Ascending aorta (tissue), 2 donors: Measurements from ENCODE around the gene CREBBP. TPM values are rescaled to one million over a fixed set of nuclear protein-coding genes. Genes with fewer than 3 reads are reported as not detected.

ENCODE experiments used
- DNase-seq, 2 donors: peaks; one replicate each; pipeline ENCODE4 v3.0.0-alpha.2; 2019; ENCODE audit warnings: low spot score in 2 of 2
- H3K27ac ChIP-seq, 2 donors: fragments of 200-600 bp; sonication (generic); one replicate each; pipeline ENCODE4 v1.5.1; 2016 to 2017; ENCODE audit warnings: mild to moderate bottlenecking in 1 of 2
- H3K27me3 ChIP-seq: fragments of 200-600 bp; sonication (generic); one replicate; pipeline ENCODE4 v1.5.1; 2017
- H3K36me3 ChIP-seq, 2 donors: fragments of 200-600 bp; sonication (generic); one replicate each; pipeline ENCODE4 v1.5.1; 2016
- H3K4me1 ChIP-seq, 2 donors: fragments of 200-600 bp; sonication (generic); one replicate each; pipeline ENCODE4 v1.5.1; 2016 to 2017; ENCODE audit warnings: mild to moderate bottlenecking in 1 of 2
- H3K4me3 ChIP-seq, 2 donors: fragments of 200-600 bp; sonication (generic); one replicate each; pipeline ENCODE4 v1.5.1; 2016 to 2017; ENCODE audit warnings: mild to moderate bottlenecking in 1 of 2
- H3K9me3 ChIP-seq, 2 donors: fragments of 200-600 bp; sonication (generic); one replicate each; pipeline ENCODE4 v1.5.1; 2016
- intact Hi-C: fragments of 100-400 bp; cut with DNase I; formaldehyde crosslinking; loops from one replicate; pipeline ENCODE4 v1.15.1; 2023
- total RNA-seq: library from RNA; depleted of rRNA; stranded (reverse); fragments of >200 nt; gene quantifications from one replicate; pipeline ENCODE4 v1.1.0, GENCODE V29; 2016
- TF ChIP-seq, protein P1 (sequence below), 3 experiments: fragments of 200-600 bp in 2 of 3; fragments of 450-650 bp in 1 of 3; sonication (generic) in 2 of 3; IDR thresholded peaks; one replicate each; pipeline ENCODE4 v1.5.1; 2016 to 2019; ENCODE audit warnings: antibody characterized with exemption in 3 of 3, mild to moderate bottlenecking in 1 of 3, moderate library complexity in 1 of 3

CREBBP gene
- total RNA-seq, 1 donor from 2014 or later, result 73.7 TPM

DNA sequence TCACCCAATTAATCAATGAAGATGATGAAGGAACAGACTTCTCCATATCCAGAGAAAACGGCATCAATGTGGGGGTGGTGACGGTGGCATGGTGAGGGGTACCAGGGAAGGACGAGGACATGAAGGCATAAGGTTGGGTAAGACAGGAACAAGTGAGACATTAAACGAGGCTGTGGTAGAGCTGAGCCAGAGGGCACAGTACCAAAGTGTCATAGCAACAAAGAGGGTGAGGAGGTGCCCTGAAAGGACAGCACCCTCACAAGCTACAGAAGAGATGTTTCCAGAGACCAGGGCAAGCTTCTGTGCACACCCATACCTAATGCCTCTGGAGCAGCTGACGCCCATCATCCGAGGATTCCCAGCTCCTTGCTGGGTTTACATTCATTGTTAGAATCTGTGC is 105.7 kb downstream of the CREBBP start:
- H3K27ac ChIP-seq, result no peak overlapping the region
- no peak for DNase-seq
- H3K9me3 ChIP-seq, result no peaks in the 10 kb centered on the region
- H3K36me3 ChIP-seq, result peaks cover 64 to 90% of the 10 kb centered on the region in 2 donors
- TF ChIP-seq, protein P1, sequence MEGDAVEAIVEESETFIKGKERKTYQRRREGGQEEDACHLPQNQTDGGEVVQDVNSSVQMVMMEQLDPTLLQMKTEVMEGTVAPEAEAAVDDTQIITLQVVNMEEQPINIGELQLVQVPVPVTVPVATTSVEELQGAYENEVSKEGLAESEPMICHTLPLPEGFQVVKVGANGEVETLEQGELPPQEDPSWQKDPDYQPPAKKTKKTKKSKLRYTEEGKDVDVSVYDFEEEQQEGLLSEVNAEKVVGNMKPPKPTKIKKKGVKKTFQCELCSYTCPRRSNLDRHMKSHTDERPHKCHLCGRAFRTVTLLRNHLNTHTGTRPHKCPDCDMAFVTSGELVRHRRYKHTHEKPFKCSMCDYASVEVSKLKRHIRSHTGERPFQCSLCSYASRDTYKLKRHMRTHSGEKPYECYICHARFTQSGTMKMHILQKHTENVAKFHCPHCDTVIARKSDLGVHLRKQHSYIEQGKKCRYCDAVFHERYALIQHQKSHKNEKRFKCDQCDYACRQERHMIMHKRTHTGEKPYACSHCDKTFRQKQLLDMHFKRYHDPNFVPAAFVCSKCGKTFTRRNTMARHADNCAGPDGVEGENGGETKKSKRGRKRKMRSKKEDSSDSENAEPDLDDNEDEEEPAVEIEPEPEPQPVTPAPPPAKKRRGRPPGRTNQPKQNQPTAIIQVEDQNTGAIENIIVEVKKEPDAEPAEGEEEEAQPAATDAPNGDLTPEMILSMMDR (IDR thresholded peaks at IDR 0.05), result no peak
- H3K4me3 ChIP-seq, result no peak overlapping the region
- H3K4me1 ChIP-seq, result peaks cover 0 to 8% of the 10 kb centered on the region in 2 donors
- H3K27me3 ChIP-seq, result no peaks in the 10 kb centered on the region
- intact Hi-C loops, result no loop called here

DNA sequence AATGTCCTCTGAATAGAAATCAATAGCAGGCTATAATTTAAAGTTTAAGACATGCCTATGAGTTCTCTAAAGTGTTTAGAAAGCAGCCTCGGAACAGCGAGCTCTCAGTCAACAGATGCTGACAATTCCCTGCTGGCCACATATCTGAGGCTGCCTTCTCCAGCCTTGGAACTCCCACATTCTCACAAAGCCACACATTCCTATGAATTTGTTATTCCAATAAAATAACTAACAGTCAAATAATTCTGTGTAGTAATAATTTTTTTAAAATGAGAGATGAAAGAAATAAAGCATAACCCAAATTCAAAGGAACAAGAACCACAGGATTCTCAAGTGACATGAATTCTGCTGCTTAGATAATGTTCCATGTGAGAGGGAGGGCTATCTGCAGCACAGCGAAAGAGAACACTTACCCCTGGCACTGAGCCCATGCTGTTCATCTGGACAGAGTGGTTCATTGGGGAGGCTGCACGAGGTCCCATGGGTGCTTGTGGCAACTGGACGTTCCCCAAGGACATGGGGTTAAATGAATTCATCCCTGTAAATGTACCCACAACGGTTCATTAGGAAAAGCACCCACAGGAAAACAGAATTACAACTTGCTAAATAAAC is 106.3 kb downstream of the CREBBP start:
- no peak for DNase-seq
- intact Hi-C loops, result no loop called here
- TF ChIP-seq, protein P1 (IDR thresholded peaks at IDR 0.05), result no peak
- Histone ChIP-seq H3K36me3 (peaks cover 59 to 90% of the 10 kb centered on the region in 2 donors), H3K27ac (no peak overlapping the region), H3K4me3 (no peak overlapping the region), H3K9me3 (no peaks in the 10 kb centered on the region), H3K27me3 (no peaks in the 10 kb centered on the region), H3K4me1 (peaks cover 0 to 8% of the 10 kb centered on the region in 2 donors)

DNA sequence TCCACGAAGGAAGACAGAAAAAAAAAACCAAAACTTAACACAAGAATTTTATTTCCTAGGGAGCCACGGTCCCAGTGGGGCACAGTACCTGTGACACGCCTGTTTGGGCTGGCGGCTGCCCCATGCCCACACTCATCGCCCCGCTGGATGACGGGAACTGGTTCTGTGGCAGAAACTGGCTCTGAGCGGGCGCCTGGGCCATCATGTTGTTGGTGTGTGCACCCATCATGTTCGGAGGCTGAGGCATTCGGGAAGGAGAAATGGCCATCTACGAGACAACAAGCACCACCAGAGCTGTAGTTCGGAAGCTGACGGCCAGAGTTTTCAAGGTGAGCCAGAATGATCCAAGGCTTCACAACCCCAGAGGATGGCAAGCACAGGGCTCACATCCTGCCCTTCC is 106.8 kb downstream of the CREBBP start:
- Histone ChIP-seq H3K27me3 (no peaks in the 10 kb centered on the region), H3K27ac (no peak overlapping the region), H3K4me3 (no peak overlapping the region), H3K9me3 (no peaks in the 10 kb centered on the region), H3K36me3 (peaks cover 61 to 90% of the 10 kb centered on the region in 2 donors), H3K4me1 (peaks cover 0 to 8% of the 10 kb centered on the region in 2 donors)
- TF ChIP-seq, protein P1 (IDR thresholded peaks at IDR 0.05), result no peak
- intact Hi-C loops, result no loop called here
- DNase-seq, result no peak

DNA sequence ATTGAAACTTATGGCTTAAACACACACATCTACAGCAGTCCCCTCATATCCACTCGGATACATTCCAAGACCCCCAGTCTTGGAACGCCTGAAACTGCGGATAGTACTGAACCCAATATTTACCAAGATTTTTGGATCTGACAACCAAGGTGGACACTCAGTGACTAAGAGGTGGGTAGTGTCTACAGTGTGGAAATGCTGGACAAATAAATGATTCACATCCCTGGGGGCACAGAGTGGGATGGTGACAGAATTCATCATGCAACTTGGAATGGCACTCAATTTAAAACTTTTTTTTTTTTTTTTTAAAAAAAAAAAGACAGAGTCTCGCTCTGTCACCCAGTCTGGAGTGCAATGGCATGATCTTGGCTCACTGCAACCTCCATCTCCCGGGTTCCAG is 109.0 kb downstream of the CREBBP start:
- Histone ChIP-seq H3K4me1 (peaks cover 0 to 8% of the 10 kb centered on the region in 2 donors), H3K9me3 (no peaks in the 10 kb centered on the region), H3K36me3 (peaks cover 64 to 89% of the 10 kb centered on the region in 2 donors), H3K4me3 (no peak overlapping the region), H3K27me3 (no peaks in the 10 kb centered on the region), H3K27ac (peak overlapping the region in 1 of 2 donors; percentile 11)
- no peak for DNase-seq
- TF ChIP-seq, protein P1 (IDR thresholded peaks at IDR 0.05), result no peak
- intact Hi-C loops, result no loop called here

DNA sequence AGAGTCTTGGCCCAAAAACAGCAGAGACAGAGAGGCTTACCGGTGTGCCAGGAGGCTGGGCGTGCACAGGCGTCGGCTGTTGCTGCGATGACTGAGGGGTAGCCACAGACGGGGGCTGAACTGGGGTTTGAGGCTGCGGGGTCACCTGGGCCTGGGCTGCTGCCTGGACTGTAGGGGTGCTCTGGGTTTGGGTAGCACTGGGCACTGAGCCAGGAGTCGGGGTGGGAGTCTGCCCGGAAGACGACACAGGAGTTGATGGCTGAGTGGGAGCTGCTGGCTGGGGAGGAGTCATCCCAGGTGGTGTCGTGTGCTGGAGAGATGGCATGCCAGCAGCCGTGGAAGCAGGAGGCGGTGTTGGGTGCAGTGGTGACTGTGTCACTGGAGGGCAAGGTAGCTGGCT is 110.0 kb downstream of the CREBBP start:
- DNase-seq, result no peak
- peaks cover 71 to 89% of the 10 kb centered on the region in 2 donors for H3K36me3 ChIP-seq
- peaks cover 0 to 8% of the 10 kb centered on the region in 2 donors for H3K4me1 ChIP-seq
- TF ChIP-seq, protein P1 (IDR thresholded peaks at IDR 0.05), result no peak
- H3K9me3 ChIP-seq, result no peaks in the 10 kb centered on the region
- intact Hi-C loops, result no loop called here
- no peaks in the 10 kb centered on the region for H3K27me3 ChIP-seq
- H3K4me3 ChIP-seq, result no peak overlapping the region
- H3K27ac ChIP-seq, result peak overlapping the region in 1 of 2 donors; percentile 17
